ENCODE measurements around the gene RNF26. TPM values are rescaled to one million over a fixed set of nuclear protein-coding genes. Genes with fewer than 3 reads are reported as not detected.
A peak's percentile ranks its signal among the peaks of the same experiment; 100 is the strongest.

Gene RNF26
- total and polyA plus RNA-seq, 10 of the 15 experiments (the other 5 are each of a cell fraction or from before 2014, with no cell fraction given): 2.8 to 54.5 (median 17.7) TPM

- Histone ChIP-seq H3K4me3 (no peak overlapping the region), H3K9me3 (replicated peaks; ENCODE audit: control insufficient read depth, insufficient read depth, low read length) (no peaks in the 10 kb centered on the region), H3K79me2 (ENCODE audit: control insufficient read depth, insufficient read depth, low read length) (no peaks in the 10 kb centered on the region), H3K9ac (ENCODE audit: control insufficient read depth, insufficient read depth, low read length) (no peak overlapping the region), H3K36me3 (ENCODE audit: control insufficient read depth in 2 of 2, insufficient read depth in 2 of 2, low read length in 1 of 2) (no peaks in the 10 kb centered on the region), H3K27ac (ENCODE audit: control insufficient read depth, insufficient read depth) (no peak overlapping the region), H3K27me3 (replicated peaks in 1 of 2; ENCODE audit: control insufficient read depth in 2 of 2, insufficient read depth in 2 of 2, low read length in 1 of 2) (peaks cover 1 to 15% of the 10 kb centered on the region in 2 experiments; a peak in 3 of 4 replicates), H4K20me1 (ENCODE audit: control insufficient read depth, insufficient read depth) (no peaks in the 10 kb centered on the region), H2AFZ (ENCODE audit: control insufficient read depth, low read depth, low read length) (0 out of 2 replicates have a peak overlapping the region, but pooled peaks have one; percentile 15), H3K4me2 (ENCODE audit: control insufficient read depth, insufficient read depth) (peak overlapping the region; percentile 44; the same call in 1 of the 2 replicates), H3K4me1 (ENCODE audit: control insufficient read depth, insufficient read depth, low read length) (peaks cover 46% of the 10 kb centered on the region)
- no peak for DNase-seq (ENCODE audit: low read depth, low spot score)
- TF ChIP-seq NR2C1 (IDR thresholded peaks at IDR 0.05) (no peak), GABPA (IDR thresholded peaks at IDR 0.05; ENCODE audit: low read depth) (no peak), NFIC (IDR thresholded peaks at IDR 0.05; ENCODE audit: low read depth, low read length) (no peak), HDAC6 (IDR thresholded peaks at IDR 0.05; ENCODE audit: unreplicated experiment) (no peak), CHD1 (IDR thresholded peaks at IDR 0.05; ENCODE audit: low read depth, low read length) (no peak), ZBTB40 (IDR thresholded peaks at IDR 0.05; ENCODE audit: borderline replicate concordance) (no peak), ZBED1 (IDR thresholded peaks at IDR 0.05; ENCODE audit: borderline replicate concordance) (no peak), IKZF1 (conservative IDR thresholded peaks at IDR 0.05) (no peak), SRF (IDR thresholded peaks at IDR 0.05; ENCODE audit: low read depth in 2 of 2, low read length in 2 of 2) (no peak), RELB (IDR thresholded peaks at IDR 0.05; ENCODE audit: low read depth) (no peak), IKZF2 (IDR thresholded peaks at IDR 0.05) (no peak), CREB1 (IDR thresholded peaks at IDR 0.05; ENCODE audit: low read depth) (no peak), YY1 (IDR thresholded peaks at IDR 0.05; ENCODE audit: low read depth, low read length) (no peak), CEBPB (IDR thresholded peaks at IDR 0.05; ENCODE audit: borderline replicate concordance in 1 of 2, low read depth in 2 of 2, low read length in 2 of 2) (no peak), RCOR1 (conservative IDR thresholded peaks at IDR 0.05; ENCODE audit: low read depth, low read length) (no peak), KAT2A (conservative IDR thresholded peaks at IDR 0.05; ENCODE audit: control insufficient read depth, low read depth, low read length) (no peak), ATF3 (IDR thresholded peaks at IDR 0.05; ENCODE audit: borderline replicate concordance, extremely low read depth, low read depth, low read length) (no peak), SMAD5 (IDR thresholded peaks at IDR 0.05; ENCODE audit: low read depth) (no peak)
- CTCF ChIA-PET: interaction anchor here (0.7 to 1.3 kb wide), 6 partner anchors 8 to 149 kb away, joined by 3 to 5 read pairs (median 3); partner anchors contain the start of gene NLRX1
- 67% methylated on average over 13 of the region's 14 CpGs for WGBS (ENCODE audit: insufficient coverage, insufficient replicate concordance, low lambda C conversion rate, missing lambda C conversion rate)
- no peak for FAIRE-seq
- POLR2A ChIA-PET: interaction anchor here (0.6 to 1.7 kb wide), 6 partner anchors 17 to 112 kb away, joined by 3 to 7 read pairs (median 4); partner anchors contain the start of genes CBL and RNF26
- SMC1A ChIA-PET (ENCODE audit: uncharacterized antibody, unreplicated experiment): interaction anchor here (1.0 to 3.5 kb wide), 2 partner anchors 20 to 34 kb away, joined by 3 to 14 read pairs; no protein-coding TSS in a partner anchor
- RAD21 ChIA-PET (ENCODE audit: unreplicated experiment): interaction anchor here (0.5 to 0.6 kb wide), 3 partner anchors 21 to 250 kb away, joined by 3 read pairs; partner anchors contain the start of gene VPS11
- no TSS peak for BruUV-seq (replicated peaks)
- intact Hi-C loops (cut with micrococcal nuclease; ENCODE audit: unreplicated experiment) (no loop called here), in situ Hi-C loops (cut with MboI) (no loop called here)
- no peak for ATAC-seq
Observed at GRCh38 chr11:119317592-119318239, 16.6 kb upstream of the RNF26 start.
